Gastrocnemius medialis (tissue), 4 donors: ENCODE data around the gene ADSL. TPM values are rescaled to one million over a fixed set of nuclear protein-coding genes. Genes with fewer than 3 reads are reported as not detected.

Source experiments
- ATAC-seq, 2 donors: fragments of 150-250 bp; one replicate each; pipeline ENCODE4 v1.9.1; 2016
- DNase-seq, 2 donors: peaks; one replicate each; pipeline ENCODE4 v3.0.0-alpha.2; 2019
- H3K27ac ChIP-seq, 4 donors: fragments of 200-600 bp; sonication (generic); 1 replicate in 1 of 4; 2 replicates in 3 of 4; pipeline ENCODE4 v1.5.1; 2016 to 2018; ENCODE audit warnings: mild to moderate bottlenecking in 2 of 4, moderate library complexity in 1 of 4
- H3K27me3 ChIP-seq, 3 donors: fragments of 200-600 bp; sonication (generic) in 2 of 3; 1 replicate in 1 of 3; 2 replicates in 2 of 3; pipeline versions ENCODE4 v1.5.1 to v1.6.0; 2016 to 2019; ENCODE audit warnings: mild to moderate bottlenecking in 1 of 3, moderate library complexity in 1 of 3
- H3K36me3 ChIP-seq, 2 donors: fragments of 200-600 bp; sonication (generic) in 1 of 2; one replicate each; pipeline ENCODE4 v1.5.1; 2017 to 2018
- H3K4me1 ChIP-seq, 2 donors: fragments of 200-600 bp; sonication (generic) in 1 of 2; one replicate each; pipeline ENCODE4 v1.5.1; 2016 to 2017; ENCODE audit warnings: mild to moderate bottlenecking in 2 of 2
- H3K4me3 ChIP-seq, 4 donors: fragments of 200-600 bp; sonication (generic) in 3 of 4; 1 replicate in 1 of 4; 2 replicates in 3 of 4; pipeline ENCODE4 v1.5.1; 2016 to 2019; ENCODE audit warnings: mild to moderate bottlenecking in 2 of 4
- H3K9me3 ChIP-seq, 3 donors: fragments of 200-600 bp; sonication (generic) in 2 of 3; 1 replicate in 1 of 3; 2 replicates in 2 of 3; pipeline ENCODE4 v1.5.1; 2016 to 2019
- POLR2A ChIP-seq, 2 donors: fragments of 450-650 bp; IDR thresholded peaks; one replicate each; pipeline ENCODE4 v1.6.1; 2017; ENCODE audit warnings: antibody characterized with exemption in 2 of 2, mild to moderate bottlenecking in 2 of 2, moderate library complexity in 2 of 2
- in situ Hi-C, 4 donors: fragments of 200-750 bp; cut with MboI; loops; one replicate each; pipeline versions ENCODE4 v1.15.0 to v1.8.0; 2017; ENCODE audit warnings: low sequenced_read_pairs in 4 of 4
- intact Hi-C: fragments of 100-400 bp; cut with DNase I; formaldehyde crosslinking; loops from one replicate; pipeline ENCODE4 v1.15.1; 2023; ENCODE audit warnings: low total_unique reads
- total RNA-seq, 4 donors: library from RNA; depleted of rRNA; stranded (reverse); fragments of >200 nt; gene quantifications; one replicate each; pipeline versions ENCODE4 v1.1.0 to v1.2.3, GENCODE V29; 2016
- TF ChIP-seq, protein P1 (sequence below), 5 experiments: fragments of 450-650 bp in 3 of 5; fragments of 200-600 bp in 2 of 5; sonication (generic) in 2 of 5; IDR thresholded peaks in 4 of 5; conservative IDR thresholded peaks in 1 of 5; 1 replicate in 4 of 5; 2 replicates in 1 of 5; pipeline ENCODE4 v1.5.1; 2016 to 2019; ENCODE audit warnings: antibody characterized with exemption in 5 of 5, mild to moderate bottlenecking in 3 of 5, moderate library complexity in 3 of 5

ADSL gene
- total RNA-seq, 4 donors from 2014 or later: 249 to 283 (median 262) TPM

- DNase-seq (no peak), ATAC-seq (no peak)
- no peak overlapping the region for H3K4me3 ChIP-seq
- peaks cover 0 to 66% of the 10 kb centered on the region in 2 donors for H3K36me3 ChIP-seq
- H3K9me3 ChIP-seq: no peaks in the 10 kb centered on the region
- in situ Hi-C loops: loop anchor here in 1 of 4 donors (25.0 kb wide), 1 partner anchor 98 kb away; no protein-coding TSS in a partner anchor
- no peak for TF ChIP-seq POLR2A (IDR thresholded peaks at IDR 0.05)
- TF ChIP-seq, protein P1, sequence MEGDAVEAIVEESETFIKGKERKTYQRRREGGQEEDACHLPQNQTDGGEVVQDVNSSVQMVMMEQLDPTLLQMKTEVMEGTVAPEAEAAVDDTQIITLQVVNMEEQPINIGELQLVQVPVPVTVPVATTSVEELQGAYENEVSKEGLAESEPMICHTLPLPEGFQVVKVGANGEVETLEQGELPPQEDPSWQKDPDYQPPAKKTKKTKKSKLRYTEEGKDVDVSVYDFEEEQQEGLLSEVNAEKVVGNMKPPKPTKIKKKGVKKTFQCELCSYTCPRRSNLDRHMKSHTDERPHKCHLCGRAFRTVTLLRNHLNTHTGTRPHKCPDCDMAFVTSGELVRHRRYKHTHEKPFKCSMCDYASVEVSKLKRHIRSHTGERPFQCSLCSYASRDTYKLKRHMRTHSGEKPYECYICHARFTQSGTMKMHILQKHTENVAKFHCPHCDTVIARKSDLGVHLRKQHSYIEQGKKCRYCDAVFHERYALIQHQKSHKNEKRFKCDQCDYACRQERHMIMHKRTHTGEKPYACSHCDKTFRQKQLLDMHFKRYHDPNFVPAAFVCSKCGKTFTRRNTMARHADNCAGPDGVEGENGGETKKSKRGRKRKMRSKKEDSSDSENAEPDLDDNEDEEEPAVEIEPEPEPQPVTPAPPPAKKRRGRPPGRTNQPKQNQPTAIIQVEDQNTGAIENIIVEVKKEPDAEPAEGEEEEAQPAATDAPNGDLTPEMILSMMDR (IDR thresholded peaks at IDR 0.05 in 4 of 5, conservative IDR thresholded peaks at IDR 0.05 in 1 of 5): no peak
- H3K4me1 ChIP-seq: no peaks in the 10 kb centered on the region
- H3K27me3 ChIP-seq: no peaks in the 10 kb centered on the region
- H3K27ac ChIP-seq: no peak overlapping the region
- intact Hi-C loops: no loop called here
Measured at GRCh38 chr22:40410272-40410671, 64.0 kb downstream of the ADSL start.

GRCh38 chr22:40410731-40411505, 64.6 kb downstream of the ADSL start:
- ATAC-seq: no peak
- Histone ChIP-seq H3K27me3 (no peaks in the 10 kb centered on the region), H3K9me3 (no peaks in the 10 kb centered on the region), H3K36me3 (peaks cover 0 to 60% of the 10 kb centered on the region in 2 donors), H3K27ac (peak overlapping the region in 2 of 4 donors; percentile 9 to 34), H3K4me1 (no peaks in the 10 kb centered on the region), H3K4me3 (no peak overlapping the region)
- TF ChIP-seq POLR2A (IDR thresholded peaks at IDR 0.05): no peak
- TF ChIP-seq, protein P1 (IDR thresholded peaks at IDR 0.05 in 4 of 5, conservative IDR thresholded peaks at IDR 0.05 in 1 of 5): no peak
- in situ Hi-C loops (loop anchor here in 1 of 4 donors (25.0 kb wide), 1 partner anchor 99 kb away; no protein-coding TSS in a partner anchor), intact Hi-C loops (no loop called here)
- DNase-seq: peak in 1 of 2 donors; percentile 9

DNA sequence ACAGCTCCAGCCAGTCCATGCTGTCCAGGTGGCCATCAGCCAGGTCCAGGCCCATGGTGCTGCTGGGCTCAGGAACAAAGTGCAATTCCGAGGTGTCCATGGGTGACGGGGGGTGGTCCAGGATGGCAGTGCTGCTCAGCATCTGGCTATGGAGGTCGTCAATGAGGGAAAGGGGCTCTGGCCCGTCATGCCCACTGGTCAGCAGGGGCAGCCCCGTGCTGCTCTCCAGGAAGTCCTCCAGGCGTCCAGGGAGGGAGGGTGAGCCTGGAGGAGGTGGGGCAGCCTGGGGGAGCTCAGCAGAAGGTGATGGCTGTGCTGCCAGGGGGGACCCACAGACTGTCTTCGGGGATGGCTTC, 65.2 kb downstream of the ADSL start:
- DNase-seq (peak in 1 of 2 donors; percentile 9), ATAC-seq (no peak)
- Histone ChIP-seq H3K36me3 (peaks cover 0 to 59% of the 10 kb centered on the region in 2 donors), H3K4me1 (no peaks in the 10 kb centered on the region), H3K4me3 (no peak overlapping the region), H3K27ac (peak overlapping the region in 2 of 4 donors; percentile 9 to 34), H3K27me3 (no peaks in the 10 kb centered on the region), H3K9me3 (no peaks in the 10 kb centered on the region)
- in situ Hi-C loops: loop anchor here in 1 of 4 donors (25.0 kb wide), 1 partner anchor 99 kb away; no protein-coding TSS in a partner anchor
- intact Hi-C loops: no loop called here
- TF ChIP-seq, protein P1 (IDR thresholded peaks at IDR 0.05 in 4 of 5, conservative IDR thresholded peaks at IDR 0.05 in 1 of 5): no peak
- TF ChIP-seq POLR2A (IDR thresholded peaks at IDR 0.05): no peak

DNA sequence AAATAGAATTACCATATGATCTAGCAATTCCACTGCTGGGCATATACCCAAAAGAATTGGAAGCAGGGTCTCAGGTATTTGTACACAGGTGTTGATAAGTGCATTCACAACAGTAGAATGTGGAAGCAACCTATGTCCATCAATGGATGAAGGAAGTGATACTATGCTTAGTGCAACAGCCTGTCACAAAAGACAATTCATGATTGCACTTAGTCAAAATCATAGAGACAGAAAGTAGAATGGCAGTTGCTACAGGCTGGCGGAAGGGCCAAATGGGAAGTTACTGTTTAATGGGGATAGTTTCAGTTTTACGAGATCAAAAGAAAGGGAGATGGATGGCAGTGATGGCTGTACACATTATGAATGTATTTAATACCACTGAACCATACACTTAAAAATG, 66.1 kb downstream of the ADSL start:
- H3K9me3 ChIP-seq: no peaks in the 10 kb centered on the region
- in situ Hi-C loops: loop anchor here in 1 of 4 donors (25.0 kb wide), 1 partner anchor 100 kb away; no protein-coding TSS in a partner anchor
- intact Hi-C loops: no loop called here
- H3K27me3 ChIP-seq: no peaks in the 10 kb centered on the region
- no peak overlapping the region for H3K27ac ChIP-seq
- H3K4me1 ChIP-seq: no peaks in the 10 kb centered on the region
- TF ChIP-seq, protein P1 (IDR thresholded peaks at IDR 0.05 in 4 of 5, conservative IDR thresholded peaks at IDR 0.05 in 1 of 5): no peak
- DNase-seq (no peak), ATAC-seq (no peak)
- no peak overlapping the region for H3K4me3 ChIP-seq
- H3K36me3 ChIP-seq: peaks cover 0 to 59% of the 10 kb centered on the region in 2 donors
